Chondrocyte (in vitro differentiated cells): Measurements from ENCODE around the gene PSMD4. TPM values are rescaled to one million over a fixed set of nuclear protein-coding genes. Genes with fewer than 3 reads are reported as not detected.
"Not testable (repeated sequence)": the region's sequence is repeated elsewhere in the genome, so short reads cannot be mapped to it uniquely, and the experiment has no call there.

Source experiments
- DNase-seq: peaks from one replicate; pipeline ENCODE4 v3.0.0; 2021; ENCODE audit warnings: mixed read lengths, low spot score
- H3K27ac Mint-ChIP-seq: one replicate; pipeline ENCODE4 v1.8.0; 2021; ENCODE audit warnings: mild to moderate bottlenecking, moderate library complexity, mixed read lengths; ENCODE audit not compliant: unreplicated experiment
- H3K27me3 Mint-ChIP-seq: 2 replicates; pipeline ENCODE4 v1.8.0; 2021; ENCODE audit warnings: low read depth, mixed read lengths
- H3K36me3 Mint-ChIP-seq: 2 replicates; pipeline ENCODE4 v1.8.0; 2021; ENCODE audit warnings: low read depth, mixed read lengths
- H3K4me1 Mint-ChIP-seq: 2 replicates; pipeline ENCODE4 v1.8.0; 2021; ENCODE audit warnings: low read depth, mild to moderate bottlenecking, mixed read lengths
- H3K4me3 Mint-ChIP-seq: one replicate; pipeline ENCODE4 v1.8.0; 2021; ENCODE audit warnings: mild to moderate bottlenecking, moderate library complexity, mixed read lengths; ENCODE audit not compliant: unreplicated experiment
- H3K9me3 Mint-ChIP-seq: 2 replicates; pipeline ENCODE4 v1.8.0; 2021; ENCODE audit warnings: low read depth, mixed read lengths
- total RNA-seq: library from RNA; stranded (reverse); gene quantifications from 3 replicates; pipeline ENCODE4 v1.2.1, GENCODE V29; 2021
- TF ChIP-seq, protein P1 (sequence below): fragments of 200-600 bp; sonication (generic); IDR thresholded peaks from 2 replicates; pipeline ENCODE4 v1.5.0; 2021; ENCODE audit warnings: antibody characterized with exemption, mild to moderate bottlenecking, moderate library complexity

The PSMD4 gene
- total RNA-seq, 1 donor from 2014 or later: 113 TPM

DNA sequence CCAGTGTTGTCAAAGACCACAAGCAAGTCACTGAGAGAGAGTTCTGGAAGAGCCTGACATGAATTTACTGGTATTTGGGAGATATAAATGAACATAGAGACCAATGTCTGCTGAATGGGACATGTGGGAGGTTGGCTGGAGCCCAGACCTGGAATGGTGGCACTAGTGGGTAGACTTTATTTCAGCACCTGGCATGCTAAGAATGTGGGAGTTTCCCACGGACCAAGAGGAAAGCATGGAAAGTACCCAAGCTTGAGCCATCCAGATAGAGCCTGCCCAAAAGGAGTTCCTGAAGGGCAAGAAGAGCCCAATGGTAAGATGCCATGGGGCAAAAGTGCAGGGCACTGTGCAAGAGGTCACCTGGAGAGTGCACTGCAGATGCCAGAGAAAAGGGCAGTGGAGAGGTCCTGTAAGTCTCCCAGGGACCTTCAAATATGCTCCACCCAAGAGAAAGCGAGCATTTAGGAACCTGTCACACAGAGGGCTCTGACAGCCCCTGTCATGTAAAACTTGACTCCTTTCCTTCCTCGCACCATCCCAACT, 19.5 kb downstream of the PSMD4 start:
- Mint-ChIP-seq H3K27ac (no peak overlapping the region), H3K4me3 (no peak overlapping the region), H3K9me3 (no peaks in the 10 kb centered on the region), H3K4me1 (peaks cover 6% of the 10 kb centered on the region), H3K27me3 (no peaks in the 10 kb centered on the region), H3K36me3 (peaks cover 13% of the 10 kb centered on the region)
- DNase-seq: peak; percentile 8
- TF ChIP-seq, protein P1, sequence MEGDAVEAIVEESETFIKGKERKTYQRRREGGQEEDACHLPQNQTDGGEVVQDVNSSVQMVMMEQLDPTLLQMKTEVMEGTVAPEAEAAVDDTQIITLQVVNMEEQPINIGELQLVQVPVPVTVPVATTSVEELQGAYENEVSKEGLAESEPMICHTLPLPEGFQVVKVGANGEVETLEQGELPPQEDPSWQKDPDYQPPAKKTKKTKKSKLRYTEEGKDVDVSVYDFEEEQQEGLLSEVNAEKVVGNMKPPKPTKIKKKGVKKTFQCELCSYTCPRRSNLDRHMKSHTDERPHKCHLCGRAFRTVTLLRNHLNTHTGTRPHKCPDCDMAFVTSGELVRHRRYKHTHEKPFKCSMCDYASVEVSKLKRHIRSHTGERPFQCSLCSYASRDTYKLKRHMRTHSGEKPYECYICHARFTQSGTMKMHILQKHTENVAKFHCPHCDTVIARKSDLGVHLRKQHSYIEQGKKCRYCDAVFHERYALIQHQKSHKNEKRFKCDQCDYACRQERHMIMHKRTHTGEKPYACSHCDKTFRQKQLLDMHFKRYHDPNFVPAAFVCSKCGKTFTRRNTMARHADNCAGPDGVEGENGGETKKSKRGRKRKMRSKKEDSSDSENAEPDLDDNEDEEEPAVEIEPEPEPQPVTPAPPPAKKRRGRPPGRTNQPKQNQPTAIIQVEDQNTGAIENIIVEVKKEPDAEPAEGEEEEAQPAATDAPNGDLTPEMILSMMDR: no peak

DNA sequence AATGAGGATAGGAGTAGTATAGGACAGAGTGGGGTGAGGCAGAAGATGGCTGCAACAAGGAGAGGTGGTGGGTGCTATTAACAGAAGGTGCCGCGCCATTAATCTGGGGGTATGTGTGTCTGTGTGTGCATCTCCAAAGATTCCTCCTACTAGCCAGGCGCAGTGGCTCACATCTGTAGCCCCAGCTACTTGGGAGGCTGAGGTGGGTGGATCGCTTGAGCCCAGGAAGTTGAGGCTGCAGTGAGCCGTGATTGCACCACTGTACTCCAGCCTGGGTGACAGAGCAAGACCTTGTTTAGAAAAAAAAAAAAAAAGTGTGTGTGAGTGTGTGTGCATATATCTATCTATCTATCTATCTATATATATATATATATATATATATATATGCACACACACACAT, 20.8 kb downstream of the PSMD4 start:
- not testable (repeated sequence) for H3K4me1 Mint-ChIP-seq, H3K27me3 Mint-ChIP-seq, H3K9me3 Mint-ChIP-seq, H3K27ac Mint-ChIP-seq, H3K4me3 Mint-ChIP-seq
- peak; percentile 37 for DNase-seq
- H3K36me3 Mint-ChIP-seq: peaks cover 10% of the 10 kb centered on the region

DNA sequence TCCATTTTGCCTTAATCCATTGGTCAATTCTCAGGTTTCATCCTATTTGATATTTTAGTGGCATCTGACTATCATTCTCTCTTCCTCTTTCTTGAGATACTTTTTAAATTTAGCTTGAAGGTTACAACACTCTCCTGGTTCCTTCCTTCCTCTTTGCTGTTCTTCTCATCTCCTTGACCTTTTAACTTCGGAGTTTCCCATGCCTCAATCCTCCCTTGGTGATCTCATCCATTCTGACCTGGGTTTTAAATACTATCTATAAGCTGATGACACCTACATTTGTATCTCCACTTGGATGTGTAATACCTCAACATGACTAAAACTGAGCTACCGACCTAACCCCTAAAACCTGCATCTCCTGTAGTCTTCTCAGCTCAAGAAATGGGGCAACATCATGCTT, 22.7 kb downstream of the PSMD4 start:
- no peaks in the 10 kb centered on the region for H3K27me3 Mint-ChIP-seq
- TF ChIP-seq, protein P1: no peak

DNA sequence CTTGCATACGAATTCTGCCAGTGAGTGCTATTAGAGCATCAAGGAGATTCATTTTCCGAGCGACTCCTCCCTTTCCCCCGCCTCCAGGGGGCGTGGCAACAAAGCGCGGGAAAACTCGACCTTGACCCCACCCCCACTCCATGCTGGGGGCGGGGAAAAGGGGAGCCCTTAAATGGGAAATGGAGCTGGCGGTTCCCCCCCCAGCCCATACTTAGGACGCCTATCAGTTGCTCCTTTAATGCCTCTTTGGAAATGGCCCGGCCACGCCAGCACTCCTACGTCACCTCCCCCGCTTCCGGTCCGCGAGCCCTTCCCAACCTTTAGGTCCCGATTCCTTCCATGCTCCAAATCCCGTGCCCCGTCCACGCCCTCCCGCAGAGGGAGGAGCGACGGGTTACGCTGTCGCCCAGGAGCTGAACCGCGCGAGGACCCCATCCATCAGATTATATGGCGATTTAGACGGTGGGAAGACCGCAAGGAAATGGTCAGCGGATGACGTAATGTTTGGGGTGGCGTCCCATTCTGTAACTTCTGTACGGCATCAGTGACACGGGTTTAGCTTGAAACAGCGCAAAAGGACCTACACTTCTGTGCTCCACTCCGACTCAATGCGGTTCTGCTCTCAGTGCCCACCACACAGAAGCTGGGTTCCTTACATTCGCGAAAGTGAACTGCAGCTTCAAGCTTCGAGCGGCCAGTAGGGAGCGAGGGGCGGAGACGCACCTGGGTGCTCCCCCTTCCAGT, 26.9 kb downstream of the PSMD4 start:
- Mint-ChIP-seq H3K36me3 (peaks cover 5% of the 10 kb centered on the region), H3K27me3 (no peaks in the 10 kb centered on the region), H3K27ac (peak overlapping the region; percentile 100), H3K4me3 (peak overlapping the region; percentile 95), H3K4me1 (peaks cover 18% of the 10 kb centered on the region), H3K9me3 (no peaks in the 10 kb centered on the region)
- DNase-seq: no peak
- TF ChIP-seq, protein P1: peak; percentile 67

More for the DNA sequence above, 22.7 kb downstream of the PSMD4 start:
- Mint-ChIP-seq H3K27ac (no peak overlapping the region), H3K36me3 (peaks cover 5% of the 10 kb centered on the region), H3K4me3 (no peak overlapping the region), H3K4me1 (peaks cover 6% of the 10 kb centered on the region), H3K9me3 (no peaks in the 10 kb centered on the region)
- DNase-seq: no peak

DNA sequence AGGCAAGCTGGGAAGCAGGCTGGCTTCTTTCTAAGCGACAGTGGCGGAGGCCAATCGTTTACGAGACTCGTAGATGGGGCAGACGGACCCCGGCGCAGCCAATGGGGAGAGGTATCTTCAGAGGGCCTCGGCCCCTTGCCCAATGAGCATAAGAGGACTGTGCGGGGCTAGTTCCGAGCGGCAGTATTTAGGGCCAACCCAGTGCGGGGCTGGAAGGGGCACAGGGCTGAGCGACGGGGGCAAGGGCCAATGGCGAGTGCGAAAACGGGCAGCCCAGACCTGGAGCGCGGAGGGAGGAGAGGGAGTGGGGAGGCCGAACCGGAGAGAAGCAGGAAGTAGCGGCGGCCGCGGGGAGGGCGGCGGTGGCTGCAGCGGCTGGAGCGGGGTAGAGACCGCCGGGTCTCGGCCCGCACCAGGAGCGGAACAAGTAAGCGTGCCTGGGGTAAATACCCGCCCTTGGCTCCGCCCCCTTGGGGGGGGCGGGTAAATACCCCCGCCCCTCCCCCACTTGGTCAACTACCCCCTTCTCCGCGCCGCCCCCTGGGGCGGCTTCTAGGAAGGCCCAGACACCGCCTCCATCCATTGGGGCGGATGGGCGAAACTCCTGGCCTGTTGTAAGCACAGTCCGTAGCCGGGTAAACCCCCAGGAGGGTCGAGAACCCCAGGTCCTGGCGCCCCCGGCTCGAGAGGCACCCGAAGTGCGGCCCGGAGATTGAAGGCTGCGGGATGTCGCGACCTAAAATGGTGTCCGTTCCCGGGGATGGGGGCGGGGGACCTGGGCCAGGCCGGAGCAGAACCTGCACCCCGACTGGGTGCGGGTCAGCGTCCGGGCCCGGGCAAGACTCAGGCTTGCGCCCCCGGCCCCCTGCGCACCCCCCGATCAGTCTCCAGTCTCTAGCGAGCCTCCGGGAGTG, 27.7 kb downstream of the PSMD4 start, which contains the start of gene ZNF687:
TSS of gene ZNF687 (plus strand) at position 331 of the 914 bp plus-strand sequence. CDS start 3,993 bp downstream, outside the sequence.
- Mint-ChIP-seq H3K36me3 (peaks cover 8% of the 10 kb centered on the region), H3K27ac (peak within 1 kb of the TSS; percentile 100)
- TF ChIP-seq, protein P1: no peak

More for the DNA sequence above, 27.7 kb downstream of the PSMD4 start, which contains the start of gene ZNF687:
- no peaks in the 10 kb centered on the region for H3K27me3 Mint-ChIP-seq
- H3K4me1 Mint-ChIP-seq: peaks cover 18% of the 10 kb centered on the region
- peak; percentile 100 for DNase-seq
- no peaks in the 10 kb centered on the region for H3K9me3 Mint-ChIP-seq
- H3K4me3 Mint-ChIP-seq: peak within 1 kb of the TSS; percentile 95
